CD4-positive, alpha-beta T cell treated with Interleukin-15 for 4 hours (primary cell): Measurements from ENCODE around the gene SERPINE2.

Experiments
- DNase-seq: peaks from one replicate; pipeline ENCODE4 v3.0.0-alpha.2; 2020; ENCODE audit warnings: low spot score

SERPINE2 gene

DNA sequence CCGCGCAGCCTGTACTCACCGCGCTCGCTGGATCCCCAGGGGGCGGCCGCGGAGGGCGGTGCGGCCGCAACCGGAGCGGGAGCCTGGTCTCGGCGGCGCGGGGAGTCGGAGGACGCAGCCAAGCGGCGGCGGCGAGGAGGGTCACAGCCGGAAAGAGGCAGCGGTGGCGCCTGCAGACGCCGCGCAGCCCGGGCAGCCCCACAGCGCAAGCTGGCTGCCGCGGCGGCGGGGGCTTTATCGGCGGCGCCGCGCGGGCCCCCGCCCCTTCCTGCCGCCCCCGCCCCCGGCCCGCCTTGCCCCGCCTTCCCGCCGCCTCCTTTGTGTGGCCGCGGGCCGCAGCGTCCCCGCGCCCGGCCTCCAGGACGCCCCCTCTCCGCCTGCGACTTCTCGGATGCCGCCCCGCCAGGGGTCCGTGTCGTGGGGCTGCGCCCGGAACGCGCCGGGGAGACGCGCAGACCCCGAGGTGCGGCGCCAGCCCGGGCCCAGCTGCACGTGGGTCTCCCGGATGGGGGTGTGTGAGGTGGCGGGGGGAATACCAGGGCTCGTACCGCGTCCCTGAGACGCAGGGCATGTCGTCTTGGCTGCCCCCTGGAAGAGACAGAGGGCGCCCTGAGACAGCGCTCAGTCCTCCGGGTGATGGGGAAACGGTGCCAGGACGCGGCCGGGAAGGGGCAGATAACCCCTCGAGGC is at the start of gene SERPINE2:
TSS of gene SERPINE2 (minus strand) at position 207 of the 690 bp plus-strand sequence. CDS start 37,386 bp downstream, outside the sequence.
- no peak for DNase-seq

DNA sequence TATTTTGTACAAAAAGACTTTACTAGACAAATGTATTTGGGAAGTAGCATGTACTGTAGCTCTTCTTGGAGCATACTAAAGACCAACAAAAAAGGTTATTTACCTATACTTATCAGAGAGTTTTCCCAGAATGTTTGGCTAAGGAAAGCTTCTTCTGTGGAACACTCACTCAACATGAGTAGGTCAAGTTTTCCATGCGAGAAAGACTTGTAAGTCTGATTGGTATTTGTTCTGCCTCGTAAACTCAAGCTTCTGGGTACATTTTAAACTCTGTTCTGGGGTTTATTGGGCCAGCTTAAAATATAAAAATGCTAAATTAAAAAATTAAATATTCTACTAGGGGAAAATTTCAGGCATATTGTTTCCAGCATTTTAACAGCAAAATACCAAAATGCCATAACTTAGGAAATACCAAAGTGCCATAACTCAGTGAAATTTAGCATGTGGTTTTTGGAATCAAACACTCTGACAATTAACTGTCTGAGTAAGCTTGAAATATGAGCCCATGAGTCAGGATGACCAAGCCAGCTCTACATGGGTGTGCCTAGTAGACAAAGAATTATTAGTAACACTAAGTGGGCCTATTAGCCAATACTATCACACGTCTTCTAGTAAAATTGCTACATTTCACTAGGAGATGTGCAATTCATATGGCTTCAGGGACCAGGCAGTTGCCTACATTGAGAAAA is 47.3 kb upstream of the SERPINE2 start:
- no peak for DNase-seq

- DNase-seq, result no peak
Observed at GRCh38 chr2:224085811-224086210, 46.7 kb upstream of the SERPINE2 start.

GRCh38 chr2:224085246-224085645 is 46.2 kb upstream of the SERPINE2 start:
- no peak for DNase-seq

GRCh38 chr2:224084266-224084892 is 45.3 kb upstream of the SERPINE2 start:
- no peak for DNase-seq

DNA sequence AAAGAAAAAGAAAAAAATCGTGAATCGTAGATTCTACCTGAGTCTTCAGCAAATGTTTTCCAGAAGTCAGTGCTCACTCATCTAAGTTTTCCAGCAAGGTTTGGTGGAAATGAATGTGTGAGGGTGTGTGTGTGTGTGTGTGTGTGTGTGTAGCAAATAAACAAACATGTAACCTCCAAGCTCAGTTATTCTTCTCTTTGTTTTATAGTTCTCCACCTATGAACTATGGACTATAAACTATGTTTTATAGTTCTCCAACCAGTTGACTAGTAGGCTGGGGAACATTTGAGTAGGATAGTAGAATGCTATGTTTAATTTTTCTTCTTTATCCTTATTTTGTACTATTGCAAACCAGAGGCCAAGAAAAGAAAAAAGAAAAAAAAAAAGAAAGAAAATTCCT is 44.6 kb upstream of the SERPINE2 start:
- no peak for DNase-seq

- no peak for DNase-seq
Observed at GRCh38 chr2:224078656-224079055, 39.6 kb upstream of the SERPINE2 start.

- no peak for DNase-seq
Observed at GRCh38 chr2:224077773-224078507, 38.9 kb upstream of the SERPINE2 start.

DNA sequence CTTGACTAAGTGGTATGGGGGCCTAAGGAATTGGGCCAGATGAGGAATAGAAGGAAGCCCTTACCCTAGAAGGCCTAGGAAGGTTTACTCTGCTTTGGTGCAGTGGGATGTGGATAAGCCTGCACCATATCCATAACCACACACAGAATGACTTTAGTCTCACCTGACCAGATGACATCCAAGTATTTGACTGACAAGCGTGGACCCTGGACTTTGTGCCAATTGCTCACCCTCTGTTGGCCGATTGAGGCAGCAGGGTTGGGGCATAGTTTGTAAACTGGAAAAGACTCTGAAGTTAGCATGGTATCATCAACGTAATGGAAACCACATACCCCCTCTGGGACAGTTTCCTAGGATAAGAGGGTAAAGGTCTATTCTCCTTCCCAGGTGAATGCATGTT is 36.5 kb upstream of the SERPINE2 start:
- DNase-seq, result no peak

DNA sequence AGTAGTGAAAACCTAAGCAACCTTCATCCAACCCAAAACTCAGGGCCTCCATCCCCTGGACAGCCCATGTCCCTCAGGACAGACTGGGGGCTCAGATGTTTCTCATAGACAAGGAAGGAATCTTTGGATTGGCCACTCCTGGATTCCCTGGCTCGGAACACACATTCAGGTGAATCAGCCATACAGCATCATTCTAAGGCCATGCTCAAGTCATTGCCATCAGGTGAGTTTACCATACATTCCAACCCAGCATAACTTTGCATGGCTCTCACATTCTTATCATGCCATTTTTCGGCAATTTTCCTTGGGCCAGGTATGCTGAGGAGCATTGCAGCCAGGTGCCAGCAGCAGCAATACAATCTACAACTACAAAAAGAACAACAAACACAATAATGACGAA is 34.6 kb upstream of the SERPINE2 start:
- DNase-seq, result no peak

GRCh38 chr2:224072541-224073188 is 33.6 kb upstream of the SERPINE2 start:
- DNase-seq, result no peak

DNA sequence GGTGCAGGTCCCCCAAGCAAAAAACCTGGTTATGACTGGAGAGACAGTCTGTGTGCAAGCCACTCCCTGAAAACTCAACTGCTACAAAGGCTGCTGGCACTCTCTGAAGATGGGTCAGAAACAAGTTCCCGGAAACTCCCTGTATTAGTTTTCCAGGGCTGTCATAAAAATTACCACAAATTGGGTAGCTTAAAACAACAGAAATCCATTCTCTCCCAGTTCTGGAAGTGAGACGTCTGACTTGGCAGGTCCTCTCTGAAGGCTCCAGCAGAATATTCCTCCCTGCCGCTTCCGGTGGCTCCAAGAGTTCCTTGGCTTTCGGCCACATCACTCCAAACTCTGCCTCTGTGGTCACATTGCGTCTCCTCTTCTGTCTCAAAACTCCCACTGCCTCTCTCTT is 30.1 kb upstream of the SERPINE2 start:
- no peak for DNase-seq

- no peak for DNase-seq
Observed at GRCh38 chr2:224063298-224063648, 24.2 kb upstream of the SERPINE2 start.

GRCh38 chr2:224062481-224063297 is 23.6 kb upstream of the SERPINE2 start:
- DNase-seq, result no peak

GRCh38 chr2:224060783-224061482 is 21.8 kb upstream of the SERPINE2 start:
- no peak for DNase-seq

DNA sequence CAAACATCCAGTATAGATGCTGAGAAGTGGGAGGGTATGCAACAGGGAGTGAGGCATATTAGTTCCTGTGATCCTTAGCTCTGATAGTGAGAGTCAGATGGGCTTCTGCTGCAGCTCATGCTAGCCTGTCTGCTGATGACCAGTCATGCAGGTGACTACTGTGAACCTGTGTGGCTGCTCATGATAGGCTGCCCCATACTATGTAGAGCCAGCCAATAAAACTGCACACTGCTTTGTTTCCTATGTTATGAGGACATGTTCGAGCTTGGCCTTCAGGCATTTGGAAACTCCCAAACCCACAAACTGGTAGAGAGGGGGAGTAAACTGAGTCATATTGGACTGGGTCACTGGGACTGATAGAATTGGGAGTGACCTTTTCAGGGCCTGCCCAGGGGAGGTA is 20.1 kb upstream of the SERPINE2 start:
- DNase-seq, result no peak

- no peak for DNase-seq
Observed at GRCh38 chr2:224058048-224058775, 19.1 kb upstream of the SERPINE2 start.

- no peak for DNase-seq
Observed at GRCh38 chr2:224056889-224057288, 17.8 kb upstream of the SERPINE2 start.

DNA sequence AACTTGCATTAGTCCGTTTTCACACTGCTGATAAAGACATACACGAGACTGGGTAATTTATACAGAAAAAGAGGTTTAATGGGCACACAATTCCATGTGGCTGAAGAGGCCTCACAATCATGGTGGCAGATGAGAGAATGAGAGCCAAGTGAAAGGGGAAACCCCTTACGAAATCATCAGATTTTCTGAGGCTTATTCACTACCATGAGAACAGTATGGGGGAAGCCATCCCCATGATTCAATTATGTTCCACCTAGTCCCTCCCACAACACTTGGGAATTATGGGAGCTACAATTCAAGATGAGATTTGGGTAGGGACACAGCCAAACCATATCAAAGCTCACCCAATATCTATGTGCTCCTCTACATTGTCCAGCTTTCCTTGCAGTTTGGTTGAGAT is 16.0 kb upstream of the SERPINE2 start:
- DNase-seq, result no peak

DNA sequence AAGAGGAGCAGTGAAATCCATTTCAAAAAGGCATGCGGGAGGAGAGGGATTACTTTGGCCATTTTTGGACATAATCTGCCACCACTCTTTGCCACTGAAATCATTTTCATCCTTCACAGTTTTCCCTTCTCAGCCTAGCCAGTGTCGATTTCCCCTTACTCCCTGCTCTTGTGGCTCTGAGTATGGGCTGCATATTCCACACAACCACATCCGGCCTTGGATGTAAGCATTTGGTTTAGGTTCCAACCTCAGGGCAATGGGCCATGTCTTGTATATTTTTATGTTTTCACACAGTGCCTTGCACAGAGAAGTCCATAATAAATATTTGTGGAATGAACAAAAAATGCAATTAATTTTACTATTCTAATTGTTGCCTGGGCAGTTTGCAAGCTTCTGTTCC is 7.7 kb upstream of the SERPINE2 start:
- no peak for DNase-seq
